B cell (primary cell): ENCODE results near the gene HAUS7. TPM values are rescaled to one million over a fixed set of nuclear protein-coding genes. Genes with fewer than 3 reads are reported as not detected.

ENCODE experiments used
- ATAC-seq: fragments of 200-7000 bp; cut with Tn5 transposase; one replicate; pipeline ENCODE4 v1.10.0; 2021; ENCODE audit warnings: low read depth, mild to moderate bottlenecking, moderate number of reproducible peaks, moderate library complexity
- CTCF ChIA-PET: fragments of 350-600 bp; sonication (Branson Sonifier 250); formaldehyde crosslinking; loops from one replicate; lab custom pipeline; 2021; ENCODE audit warnings: antibody characterized with exemption, inconsistent platforms; lab: Charles Lee
- POLR2A ChIA-PET: fragments of 350-600 bp; sonication (Branson Sonifier 250); formaldehyde crosslinking; loops from one replicate; lab custom pipeline; 2021; ENCODE audit warnings: antibody characterized with exemption; lab: Charles Lee
- DNase-seq: peaks from one replicate; pipeline ENCODE4 v3.0.0; 2013
- H2AFZ ChIP-seq: 2 replicates; pipeline ENCODE4 v1.6.1; 2012; ENCODE audit warnings: mild to moderate bottlenecking, low read depth, low read length; ENCODE audit not compliant: insufficient read depth, poor library complexity, severe bottlenecking
- H3K27ac ChIP-seq, 2 donors: 1 replicate in 1 of 2; 2 replicates in 1 of 2; pipeline ENCODE4 v1.5.1; 2012 to 2013; ENCODE audit warnings: low read length in 2 of 2, mild to moderate bottlenecking in 2 of 2, moderate library complexity in 1 of 2
- H3K27me3 ChIP-seq, 4 experiments: fragments of 200-600 bp in 1 of 4; sonication (generic) in 1 of 4; replicated peaks in 1 of 4; 1 replicate in 2 of 4; 2 replicates in 2 of 4; pipeline versions ENCODE4 v1.6.1 to v1.7.0; 2013 to 2016; ENCODE audit warnings: low read length in 3 of 4, mild to moderate bottlenecking in 2 of 4, mixed read lengths in 1 of 4, moderate library complexity in 1 of 4; ENCODE audit not compliant: insufficient read depth in 4 of 4, control insufficient read depth in 3 of 4; ENCODE audit errors: control extremely low read depth in 1 of 4
- H3K36me3 ChIP-seq, 2 experiments: replicated peaks in 1 of 2; 1 replicate in 1 of 2; 2 replicates in 1 of 2; pipeline versions ENCODE4 v1.6.1 to v1.7.1; 2013; ENCODE audit warnings: low read length in 1 of 2; ENCODE audit not compliant: insufficient read depth in 2 of 2, control insufficient read depth in 1 of 2; ENCODE audit errors: control extremely low read depth in 1 of 2, extremely low read depth in 1 of 2
- H3K4me1 ChIP-seq, 2 donors: fragments of 200-600 bp in 1 of 2; sonication (generic) in 1 of 2; 1 replicate in 1 of 2; 2 replicates in 1 of 2; pipeline versions ENCODE4 v1.5.1 to v1.6.1; 2013 to 2017; ENCODE audit warnings: low read length in 2 of 2; ENCODE audit not compliant: control insufficient read depth in 2 of 2, insufficient read depth in 2 of 2
- H3K4me2 ChIP-seq: replicated peaks from 2 replicates; pipeline ENCODE3; 2012; ENCODE audit warnings: mild to moderate bottlenecking, low read depth, low read length; ENCODE audit not compliant: poor library complexity, severe bottlenecking
- H3K4me3 ChIP-seq, 5 experiments: fragments of 200-600 bp in 1 of 5; sonication (generic) in 1 of 5; 1 replicate in 3 of 5; 2 replicates in 2 of 5; pipeline versions ENCODE4 v1.5.1 to v1.7.0; 2011 to 2016; ENCODE audit warnings: low read length in 4 of 5, mild to moderate bottlenecking in 4 of 5, low read depth in 2 of 5, control low read depth in 1 of 5, moderate library complexity in 1 of 5; ENCODE audit not compliant: insufficient read depth in 1 of 5; ENCODE audit errors: control extremely low read depth in 1 of 5, extremely low read depth in 1 of 5
- H3K79me2 ChIP-seq: fragments of 200-600 bp; sonication (generic); one replicate; pipeline ENCODE4 v1.6.0; 2016; ENCODE audit warnings: low read length; ENCODE audit not compliant: control insufficient read depth, insufficient read depth
- H3K9ac ChIP-seq: fragments of 200-600 bp; sonication (generic); 2 replicates; pipeline ENCODE4 v1.6.1; 2017; ENCODE audit warnings: mild to moderate bottlenecking, low read length, moderate library complexity
- H3K9me3 ChIP-seq, 3 donors: one replicate each; pipeline versions ENCODE4 v1.6.1 to v1.7.1; 2013; ENCODE audit warnings: low read length in 2 of 3; ENCODE audit not compliant: control insufficient read depth in 2 of 3, insufficient read depth in 1 of 3; ENCODE audit errors: control extremely low read depth in 1 of 3
- H4K20me1 ChIP-seq: 2 replicates; pipeline ENCODE4 v1.6.0; 2012; ENCODE audit warnings: mild to moderate bottlenecking, low read length; ENCODE audit not compliant: insufficient read depth, control insufficient read depth, poor library complexity, severe bottlenecking
- H3K27ac Mint-ChIP-seq: one replicate; pipeline ENCODE4 v1.8.0; 2021; ENCODE audit warnings: mixed read lengths
- H3K27me3 Mint-ChIP-seq: one replicate; pipeline ENCODE4 v1.8.0; 2021; ENCODE audit warnings: mixed read lengths
- H3K4me1 Mint-ChIP-seq: one replicate; pipeline ENCODE4 v1.8.0; 2021; ENCODE audit warnings: mixed read lengths
- H3K4me3 Mint-ChIP-seq: one replicate; pipeline ENCODE4 v1.8.0; 2021; ENCODE audit warnings: mixed read lengths
- H3K9me3 Mint-ChIP-seq: one replicate; pipeline ENCODE4 v1.8.0; 2022; ENCODE audit warnings: mixed read lengths; ENCODE audit not compliant: insufficient read depth
- EZH2 ChIP-seq: IDR thresholded peaks from 2 replicates; pipeline ENCODE4 v1.6.1; 2012; ENCODE audit warnings: borderline replicate concordance, low read depth, mild to moderate bottlenecking, moderate library complexity, low read length; ENCODE audit not compliant: insufficient read depth, poor library complexity, severe bottlenecking
- WGBS: methylation state at CpG from one replicate; pipeline ENCODE4 v1.1.5; 2013; ENCODE audit warnings: missing lambda C conversion rate; ENCODE audit not compliant: insufficient coverage; 5-methylcytosine and 5-hydroxymethylcytosine counted together
- intact Hi-C: fragments of 100-400 bp; cut with micrococcal nuclease; formaldehyde crosslinking; loops from one replicate; pipeline ENCODE4 v1.10.0; 2022
- polyA minus RNA-seq: library from RNA; depleted of rRNA, polyadenylated mRNA; stranded (reverse); fragments of >200 nt; gene quantifications from 2 replicates; pipeline ENCODE4 v1.2.3, GENCODE V29; 2012
- polyA plus RNA-seq: library from polyadenylated mRNA; depleted of rRNA; stranded (reverse); fragments of >200 nt; gene quantifications from 2 replicates; pipeline ENCODE4 v1.2.3, GENCODE V29; 2012
- total RNA-seq, 2 donors: library from RNA; stranded (reverse); fragments of 120-200 nt in 1 of 2; gene quantifications; 1 replicate in 1 of 2; 2 replicates in 1 of 2; pipeline versions ENCODE4 v1.2.3 to v1.2.4, GENCODE V29; 2013 to 2022
- TF ChIP-seq, protein P1 (sequence below): fragments of 200-600 bp; IDR thresholded peaks from one replicate; pipeline ENCODE4 v1.8.0; 2022; ENCODE audit warnings: antibody characterized with exemption, mild to moderate bottlenecking

The HAUS7 gene
- total RNA-seq (26.9 and 28.5 TPM in 2 replicates), polyA plus RNA-seq (25.2 and 32.1 TPM in 2 replicates), polyA minus RNA-seq (15.8 and 19.0 TPM in 2 replicates)
- 17.3 TPM for total RNA-seq (2013)

DNA sequence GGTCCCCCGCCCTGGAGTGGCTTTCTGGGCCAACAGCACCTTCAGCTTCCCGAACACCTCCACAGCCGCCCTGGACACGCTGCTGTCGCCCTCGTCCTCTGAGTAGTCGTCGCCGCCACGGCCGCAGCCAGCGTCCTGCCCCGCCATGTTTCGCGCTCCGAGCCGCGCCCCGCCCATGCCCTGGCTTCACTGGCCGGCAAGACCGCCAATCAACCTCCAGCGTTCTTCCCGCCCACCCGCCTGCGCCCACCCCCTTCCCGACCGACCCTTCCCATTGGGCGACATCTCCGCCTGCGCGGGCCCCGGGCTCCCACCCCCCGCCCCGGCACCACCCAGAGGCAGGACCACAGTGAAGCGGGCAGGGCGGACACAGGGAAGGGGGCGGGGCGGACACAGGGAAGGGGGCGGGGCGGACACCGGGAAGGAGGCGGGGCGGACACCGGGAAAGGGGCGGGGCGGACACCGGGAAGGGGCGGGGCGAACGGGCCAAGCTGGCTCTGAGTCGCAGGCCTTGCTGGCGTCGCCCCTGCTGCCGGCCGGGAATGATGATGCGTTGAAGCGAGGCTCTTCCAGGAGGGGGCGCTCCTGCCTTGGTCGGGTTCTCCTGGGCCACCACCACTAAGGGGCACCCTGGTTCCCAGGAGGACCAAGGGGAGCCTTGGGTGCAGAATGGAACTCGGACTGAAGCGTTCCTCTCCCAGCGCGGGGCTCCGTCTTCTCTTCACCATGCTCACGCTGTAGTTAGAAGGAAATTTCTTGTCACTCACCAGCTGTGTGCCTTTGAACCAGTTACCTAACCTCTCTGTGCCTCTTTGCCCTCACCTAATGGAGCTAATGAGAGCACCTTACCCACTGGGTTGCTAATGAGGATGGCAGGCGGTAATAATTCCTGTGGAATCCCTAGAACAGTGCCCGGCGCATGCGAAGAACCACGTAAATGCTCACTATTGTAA, at the start of gene HAUS7:
Gene HAUS7 (minus strand): TSS at position 166 of the 953 bp plus-strand sequence. CDS start 19 bp downstream, at position 147.
- H2AFZ ChIP-seq: peak within 1 kb of the TSS; percentile 79
- under 1% methylated on average over 41 of the region's 70 CpGs for WGBS
- peak; percentile 91 for DNase-seq

More for the DNA sequence above, at the start of gene HAUS7:
- TF ChIP-seq, protein P1, sequence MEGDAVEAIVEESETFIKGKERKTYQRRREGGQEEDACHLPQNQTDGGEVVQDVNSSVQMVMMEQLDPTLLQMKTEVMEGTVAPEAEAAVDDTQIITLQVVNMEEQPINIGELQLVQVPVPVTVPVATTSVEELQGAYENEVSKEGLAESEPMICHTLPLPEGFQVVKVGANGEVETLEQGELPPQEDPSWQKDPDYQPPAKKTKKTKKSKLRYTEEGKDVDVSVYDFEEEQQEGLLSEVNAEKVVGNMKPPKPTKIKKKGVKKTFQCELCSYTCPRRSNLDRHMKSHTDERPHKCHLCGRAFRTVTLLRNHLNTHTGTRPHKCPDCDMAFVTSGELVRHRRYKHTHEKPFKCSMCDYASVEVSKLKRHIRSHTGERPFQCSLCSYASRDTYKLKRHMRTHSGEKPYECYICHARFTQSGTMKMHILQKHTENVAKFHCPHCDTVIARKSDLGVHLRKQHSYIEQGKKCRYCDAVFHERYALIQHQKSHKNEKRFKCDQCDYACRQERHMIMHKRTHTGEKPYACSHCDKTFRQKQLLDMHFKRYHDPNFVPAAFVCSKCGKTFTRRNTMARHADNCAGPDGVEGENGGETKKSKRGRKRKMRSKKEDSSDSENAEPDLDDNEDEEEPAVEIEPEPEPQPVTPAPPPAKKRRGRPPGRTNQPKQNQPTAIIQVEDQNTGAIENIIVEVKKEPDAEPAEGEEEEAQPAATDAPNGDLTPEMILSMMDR: peak; percentile 37
- no peak for TF ChIP-seq EZH2
- H3K27me3 ChIP-seq: no peaks in the 10 kb centered on the region
- H3K9me3 Mint-ChIP-seq: no peaks in the 10 kb centered on the region
- POLR2A ChIA-PET: no interaction called here
- CTCF ChIA-PET: interaction anchor here (0.8 to 4.9 kb wide), 4 partner anchors 13 to 510 kb away, joined by 3 to 27 read pairs (median 4); no protein-coding TSS in a partner anchor
- no peaks in the 10 kb centered on the region for H4K20me1 ChIP-seq
- H3K4me1 ChIP-seq: peaks cover 5 to 23% of the 10 kb centered on the region in 2 donors
- peak within 1 kb of the TSS; percentile 34 to 39 for H3K27ac ChIP-seq
- H3K79me2 ChIP-seq: peaks cover 25% of the 10 kb centered on the region
- H3K9me3 ChIP-seq: no peaks in the 10 kb centered on the region
- H3K27me3 Mint-ChIP-seq: no peaks in the 10 kb centered on the region
- peak within 1 kb of the TSS; percentile 88 for H3K4me3 Mint-ChIP-seq
- peak; percentile 85 for ATAC-seq
- H3K9ac ChIP-seq: peak within 1 kb of the TSS; percentile 72
- intact Hi-C loops: loop anchor here (1.0 kb wide), 2 partner anchors 511 to 529 kb away; no protein-coding TSS in a partner anchor
- peaks cover 16% of the 10 kb centered on the region for H3K4me1 Mint-ChIP-seq
- H3K4me3 ChIP-seq: peak within 1 kb of the TSS; percentile 32 to 73 (median 66)
- H3K4me2 ChIP-seq: peak within 1 kb of the TSS; percentile 83
- H3K27ac Mint-ChIP-seq: peak within 1 kb of the TSS; percentile 82
- no peaks in the 10 kb centered on the region for H3K36me3 ChIP-seq
